Sigmoid colon (tissue), 7 donors: ENCODE measurements around the gene STAT5B. TPM values are rescaled to one million over a fixed set of nuclear protein-coding genes. Genes with fewer than 3 reads are reported as not detected.
A peak's percentile ranks its signal among the peaks of the same experiment; 100 is the strongest.

Source experiments
- DNase-seq: peaks from one replicate; pipeline ENCODE4 v3.0.0-alpha.2; 2019
- H3K27ac ChIP-seq, 4 donors: fragments of 200-600 bp; sonication (generic); one replicate each; pipeline ENCODE4 v1.5.1; 2016 to 2019; ENCODE audit warnings: mild to moderate bottlenecking in 1 of 4
- H3K27me3 ChIP-seq, 3 donors: fragments of 200-600 bp; sonication (generic); one replicate each; pipeline ENCODE4 v1.5.1; 2019; ENCODE audit warnings: mild to moderate bottlenecking in 1 of 3
- H3K36me3 ChIP-seq, 4 donors: fragments of 200-600 bp; sonication (generic); one replicate each; pipeline ENCODE4 v1.5.1; 2016 to 2019
- H3K4me1 ChIP-seq, 4 donors: fragments of 200-600 bp; sonication (generic); one replicate each; pipeline ENCODE4 v1.5.1; 2017 to 2019
- H3K4me3 ChIP-seq, 4 donors: fragments of 200-600 bp; sonication (generic); one replicate each; pipeline ENCODE4 v1.5.1; 2017 to 2019; ENCODE audit warnings: mild to moderate bottlenecking in 2 of 4, moderate library complexity in 1 of 4
- H3K9me3 ChIP-seq, 4 donors: fragments of 200-600 bp in 3 of 4; sonication (generic) in 3 of 4; one replicate each; pipeline versions ENCODE4 v1.5.1 to v1.6.1; 2013 to 2019
- EP300 ChIP-seq, 4 donors: sonication (generic); formaldehyde crosslinking; IDR thresholded peaks; one replicate each; pipeline ENCODE4 v1.6.1; 2017; ENCODE audit warnings: antibody characterized with exemption in 4 of 4
- POLR2A ChIP-seq, 2 donors: fragments of 450-650 bp; IDR thresholded peaks; one replicate each; pipeline ENCODE4 v1.6.1; 2016; ENCODE audit warnings: antibody characterized with exemption in 2 of 2, mild to moderate bottlenecking in 2 of 2, moderate library complexity in 2 of 2
- POLR2AphosphoS5 ChIP-seq, 4 donors: sonication (generic); formaldehyde crosslinking; IDR thresholded peaks; one replicate each; pipeline ENCODE4 v1.6.1; 2017; ENCODE audit warnings: antibody characterized with exemption in 4 of 4
- WGBS, 2 donors: extraction: QIAGEN DNeasy Blood & Tissue Kit; methylation state at CpG; one replicate each; pipeline ENCODE4 v1.1.7; 2013; 5-methylcytosine and 5-hydroxymethylcytosine counted together
- intact Hi-C: fragments of 100-400 bp; cut with DNase I; formaldehyde crosslinking; loops from one replicate; pipeline ENCODE4 v1.15.1; 2023
- polyA plus RNA-seq, 3 donors: library from polyadenylated mRNA; stranded (reverse); fragments of 200-250 nt; gene quantifications; one replicate each; pipeline ENCODE4 v1.2.3, GENCODE V29; 2013
- total RNA-seq, 4 donors: library from RNA; depleted of rRNA; stranded (reverse); fragments of >200 nt; gene quantifications; one replicate each; pipeline ENCODE4 v1.1.0, GENCODE V29; 2016
- TF ChIP-seq, protein P1 (sequence below), 4 experiments: fragments of 450-650 bp in 3 of 4; fragments of 200-600 bp in 1 of 4; IDR thresholded peaks; one replicate each; pipeline ENCODE4 v1.5.1; 2016 to 2019; ENCODE audit warnings: antibody characterized with exemption in 4 of 4, mild to moderate bottlenecking in 3 of 4, moderate library complexity in 2 of 4
- donor health status: healthy with polysubstance abuse.
- donor health status: Bipolar disorder and iron deficiency.
- donor health status: healthy.

The STAT5B gene
- total and polyA plus RNA-seq, 7 donors = 11.3 to 117 (median 93.5) TPM

DNA sequence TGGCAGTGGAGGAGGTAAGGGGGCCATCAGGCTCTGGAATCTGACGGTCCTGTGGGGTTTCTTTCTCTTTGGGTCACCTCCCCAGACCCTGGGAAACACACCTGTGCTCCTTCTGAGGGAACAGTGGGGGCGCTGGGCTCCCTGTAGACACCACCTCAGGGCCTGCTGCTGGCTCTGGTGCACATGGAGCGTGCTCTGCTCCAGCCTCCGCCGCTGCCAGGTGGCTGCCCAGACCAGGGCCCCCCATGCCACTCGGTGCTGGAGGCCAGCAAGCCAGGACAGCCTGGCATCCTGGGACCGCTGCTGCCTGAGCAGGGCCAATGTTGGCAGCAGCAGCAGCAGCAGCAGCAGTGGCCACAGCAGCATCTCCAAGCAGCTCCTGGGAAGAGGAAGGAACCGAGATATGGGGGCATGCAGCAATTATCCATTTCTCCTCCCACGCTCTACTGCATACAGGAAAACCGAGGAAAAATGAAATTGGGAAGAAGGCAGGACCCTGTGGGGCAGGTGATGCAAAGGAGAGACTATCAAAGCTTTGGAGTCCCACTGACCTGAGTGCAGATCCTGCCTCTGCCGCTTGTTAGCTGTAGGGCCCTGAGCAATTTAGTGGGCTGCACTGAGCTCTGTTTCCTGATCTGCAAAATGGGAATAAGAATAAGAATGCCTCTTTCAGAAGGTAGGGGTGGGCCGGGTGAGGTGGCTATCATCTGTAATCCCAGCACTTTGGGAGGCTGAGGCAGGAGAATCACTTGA is 82.8 kb downstream of the STAT5B start:
- no peak for DNase-seq
- whole genome bisulfite sequencing, 2 donors = 75 to 83% methylated on average over 12 of the region's 12 CpGs
- TF ChIP-seq POLR2AphosphoS5 (IDR thresholded peaks at IDR 0.05) (no peak), POLR2A (IDR thresholded peaks at IDR 0.05) (no peak)
- H3K36me3 ChIP-seq = peaks cover 0 to 5% (median 0%) of the 10 kb centered on the region in 4 donors
- H3K4me1 ChIP-seq = peaks cover 0 to 26% (median 19%) of the 10 kb centered on the region in 4 donors
- peak overlapping the region in 3 of 4 donors; percentile 83 to 86 (median 84) for H3K27ac ChIP-seq
- peak overlapping the region; percentile 62 to 81 (median 64) for H3K4me3 ChIP-seq
- intact Hi-C loops = loop anchor here (5.0 kb wide), 2 partner anchors 36 to 94 kb away; partner anchors contain the start of gene STAT5A
- no peaks in the 10 kb centered on the region for H3K27me3 ChIP-seq
- H3K9me3 ChIP-seq = no peaks in the 10 kb centered on the region

DNA sequence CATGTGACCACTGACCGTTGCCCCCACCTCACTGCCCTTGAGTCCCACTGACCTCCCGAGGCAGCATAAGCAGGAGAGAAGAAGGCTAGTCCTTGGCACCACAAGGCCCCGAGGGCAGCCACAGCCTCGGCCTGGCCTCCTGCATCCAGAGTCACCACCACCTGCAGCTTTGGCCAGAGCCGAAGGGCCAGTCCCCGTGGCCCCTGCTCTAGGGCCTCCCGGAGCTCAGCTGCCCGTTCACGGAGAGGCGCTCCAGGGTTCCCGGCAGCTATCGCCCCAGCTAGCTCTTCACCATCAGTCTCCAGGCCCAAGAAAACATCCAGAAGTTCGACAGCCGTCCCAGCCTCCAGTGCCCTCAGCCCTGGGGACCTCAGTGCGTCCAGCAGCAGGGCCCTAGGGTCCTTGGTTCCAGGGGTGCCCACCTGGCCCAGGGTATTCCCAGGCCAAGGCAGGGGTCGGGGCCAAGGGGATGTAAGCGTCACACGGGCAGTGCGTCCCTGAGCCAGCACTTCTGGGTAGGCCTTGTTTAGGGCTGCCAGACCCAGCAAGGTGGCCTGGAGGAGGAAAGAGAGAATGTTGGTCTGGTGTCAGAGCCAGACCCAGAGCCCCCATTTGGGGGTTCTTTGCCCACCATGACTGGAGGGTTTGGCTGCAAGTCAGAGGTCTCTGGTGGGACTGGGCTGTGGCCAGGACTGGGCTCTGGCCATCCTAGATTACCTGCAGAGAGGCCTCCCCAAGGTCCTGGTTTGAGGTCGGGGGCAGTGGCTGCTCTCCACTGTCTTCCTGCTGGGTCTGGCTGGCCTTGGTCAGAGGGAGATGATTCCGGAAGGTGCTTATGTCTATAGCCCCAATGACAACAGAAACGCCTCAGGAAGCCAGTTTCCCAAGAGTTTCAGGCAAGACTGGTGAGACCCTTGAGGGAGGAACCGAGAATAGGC is 83.7 kb downstream of the STAT5B start:
- Histone ChIP-seq H3K27ac (no peak overlapping the region), H3K4me3 (no peak overlapping the region), H3K4me1 (peaks cover 0 to 26% (median 19%) of the 10 kb centered on the region in 4 donors), H3K27me3 (no peaks in the 10 kb centered on the region), H3K36me3 (peaks cover 0 to 5% (median 0%) of the 10 kb centered on the region in 4 donors), H3K9me3 (no peaks in the 10 kb centered on the region)
- no peak for TF ChIP-seq POLR2AphosphoS5 (IDR thresholded peaks at IDR 0.05)
- no peak for TF ChIP-seq POLR2A (IDR thresholded peaks at IDR 0.05)
- TF ChIP-seq, protein P1, sequence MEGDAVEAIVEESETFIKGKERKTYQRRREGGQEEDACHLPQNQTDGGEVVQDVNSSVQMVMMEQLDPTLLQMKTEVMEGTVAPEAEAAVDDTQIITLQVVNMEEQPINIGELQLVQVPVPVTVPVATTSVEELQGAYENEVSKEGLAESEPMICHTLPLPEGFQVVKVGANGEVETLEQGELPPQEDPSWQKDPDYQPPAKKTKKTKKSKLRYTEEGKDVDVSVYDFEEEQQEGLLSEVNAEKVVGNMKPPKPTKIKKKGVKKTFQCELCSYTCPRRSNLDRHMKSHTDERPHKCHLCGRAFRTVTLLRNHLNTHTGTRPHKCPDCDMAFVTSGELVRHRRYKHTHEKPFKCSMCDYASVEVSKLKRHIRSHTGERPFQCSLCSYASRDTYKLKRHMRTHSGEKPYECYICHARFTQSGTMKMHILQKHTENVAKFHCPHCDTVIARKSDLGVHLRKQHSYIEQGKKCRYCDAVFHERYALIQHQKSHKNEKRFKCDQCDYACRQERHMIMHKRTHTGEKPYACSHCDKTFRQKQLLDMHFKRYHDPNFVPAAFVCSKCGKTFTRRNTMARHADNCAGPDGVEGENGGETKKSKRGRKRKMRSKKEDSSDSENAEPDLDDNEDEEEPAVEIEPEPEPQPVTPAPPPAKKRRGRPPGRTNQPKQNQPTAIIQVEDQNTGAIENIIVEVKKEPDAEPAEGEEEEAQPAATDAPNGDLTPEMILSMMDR (IDR thresholded peaks at IDR 0.05) = no peak
- no peak for TF ChIP-seq EP300 (IDR thresholded peaks at IDR 0.05)
- no peak for DNase-seq
- WGBS, 2 donors = 95% methylated on average over 23 of the region's 23 CpGs
- intact Hi-C loops = loop anchor here (5.0 kb wide), 2 partner anchors 35 to 95 kb away; partner anchors contain the start of gene STAT5A

DNA sequence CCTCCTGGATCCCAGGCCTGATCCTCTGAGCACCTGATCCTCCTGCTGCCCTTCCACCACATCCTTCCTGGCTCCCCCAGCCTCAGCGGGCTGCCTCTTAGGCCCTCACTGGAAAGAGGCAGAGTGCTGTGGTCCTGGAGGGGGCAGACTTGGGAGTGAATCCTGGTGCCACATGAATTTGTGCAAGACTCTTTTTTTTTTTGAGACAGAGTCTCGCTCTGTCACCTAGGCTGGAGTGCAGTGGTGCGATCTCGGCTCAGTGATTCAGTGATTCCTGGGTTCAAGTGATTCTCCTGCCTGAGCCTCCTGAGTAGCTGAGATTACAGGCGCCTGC is 84.9 kb downstream of the STAT5B start:
- DNase-seq = no peak
- 97% methylated on average over 5 of the region's 5 CpGs for WGBS, 2 donors
- no peak overlapping the region for H3K27ac ChIP-seq
- H3K4me1 ChIP-seq = peaks cover 0 to 26% (median 19%) of the 10 kb centered on the region in 4 donors
- no peak overlapping the region for H3K4me3 ChIP-seq
- no peak for TF ChIP-seq POLR2A (IDR thresholded peaks at IDR 0.05)
- no peak for TF ChIP-seq EP300 (IDR thresholded peaks at IDR 0.05)
- TF ChIP-seq, protein P1 (IDR thresholded peaks at IDR 0.05) = no peak
- TF ChIP-seq POLR2AphosphoS5 (IDR thresholded peaks at IDR 0.05) = no peak
- H3K9me3 ChIP-seq = no peaks in the 10 kb centered on the region
- H3K27me3 ChIP-seq = no peaks in the 10 kb centered on the region
- intact Hi-C loops = loop anchor here (5.0 kb wide), 2 partner anchors 34 to 96 kb away; partner anchors contain the start of gene STAT5A
- peaks cover 0 to 5% (median 0%) of the 10 kb centered on the region in 4 donors for H3K36me3 ChIP-seq

DNA sequence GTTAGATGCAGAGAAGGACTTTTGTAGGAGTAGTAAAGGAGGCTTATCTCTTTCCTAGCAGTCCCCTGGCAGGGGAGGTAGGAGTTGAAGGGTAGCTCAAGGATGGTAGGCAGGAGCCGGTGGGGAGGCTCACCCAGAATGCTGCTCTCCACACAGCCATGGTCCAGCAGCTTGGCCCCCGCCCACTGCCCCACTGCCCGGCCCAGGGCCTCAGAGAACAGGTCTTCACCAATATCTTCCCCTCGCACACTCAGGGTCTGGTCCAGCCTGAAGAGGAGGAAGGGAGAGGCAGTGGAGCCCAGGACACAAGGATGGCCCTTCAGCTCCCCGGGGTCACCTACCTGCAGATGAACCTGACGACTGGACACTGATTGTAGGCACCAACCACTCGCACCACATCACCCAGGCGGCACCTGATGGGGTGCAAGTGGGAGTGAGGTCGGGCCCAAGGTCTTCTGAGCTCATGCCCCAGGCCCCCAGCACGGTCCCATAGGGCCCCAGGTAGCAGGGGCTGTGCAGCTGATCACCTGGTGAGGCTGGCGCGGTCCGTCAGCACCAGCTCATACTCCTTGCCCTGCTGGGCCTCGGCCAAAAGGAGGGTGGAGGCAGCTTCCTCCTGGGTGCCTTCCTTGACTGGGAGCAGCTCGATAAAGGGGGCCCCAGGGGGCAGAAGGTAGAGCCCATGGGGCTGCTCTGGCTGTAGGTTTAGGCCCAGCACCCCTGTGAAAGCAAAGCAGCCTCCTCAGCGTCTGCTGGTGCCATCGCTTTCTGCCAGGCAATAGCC is 85.5 kb downstream of the STAT5B start:
- no peak overlapping the region for H3K4me3 ChIP-seq
- intact Hi-C loops = loop anchor here (5.0 kb wide), 2 partner anchors 33 to 97 kb away; partner anchors contain the start of gene STAT5A
- H3K9me3 ChIP-seq = no peaks in the 10 kb centered on the region
- WGBS, 2 donors = 83 to 93% methylated on average over 17 of the region's 17 CpGs
- H3K36me3 ChIP-seq = peaks cover 0 to 5% (median 0%) of the 10 kb centered on the region in 4 donors
- peaks cover 0 to 26% (median 19%) of the 10 kb centered on the region in 4 donors for H3K4me1 ChIP-seq
- no peaks in the 10 kb centered on the region for H3K27me3 ChIP-seq
- TF ChIP-seq POLR2A (IDR thresholded peaks at IDR 0.05) (no peak), EP300 (IDR thresholded peaks at IDR 0.05) (no peak), POLR2AphosphoS5 (IDR thresholded peaks at IDR 0.05) (no peak)
- TF ChIP-seq, protein P1 (IDR thresholded peaks at IDR 0.05) = no peak
- DNase-seq = no peak
- H3K27ac ChIP-seq = no peak overlapping the region
